ENCODE data around the gene ABCA8.

ABCA8 gene

GRCh38 chr17:68943123-68943811 is 11.9 kb downstream of the ABCA8 start:
- H3K4me3 ChIP-seq (ENCODE audit: insufficient read depth, low read length, poor library complexity, severe bottlenecking), result no peak overlapping the region
- no peaks in the 10 kb centered on the region for H3K9me2 ChIP-seq (replicated peaks; ENCODE audit: insufficient read depth, low read length)
- H4K20me1 ChIP-seq (ENCODE audit: low read depth, low read length), result no peaks in the 10 kb centered on the region
- no peaks in the 10 kb centered on the region for H3F3A ChIP-seq (ENCODE audit: insufficient read depth)
- no peaks in the 10 kb centered on the region for H3K79me2 ChIP-seq (ENCODE audit: insufficient read depth, low read length)
- TF ChIP-seq EZH2phosphoT487 (conservative IDR thresholded peaks at IDR 0.05; ENCODE audit: low read length), result no peak
- TF ChIP-seq, protein P1, sequence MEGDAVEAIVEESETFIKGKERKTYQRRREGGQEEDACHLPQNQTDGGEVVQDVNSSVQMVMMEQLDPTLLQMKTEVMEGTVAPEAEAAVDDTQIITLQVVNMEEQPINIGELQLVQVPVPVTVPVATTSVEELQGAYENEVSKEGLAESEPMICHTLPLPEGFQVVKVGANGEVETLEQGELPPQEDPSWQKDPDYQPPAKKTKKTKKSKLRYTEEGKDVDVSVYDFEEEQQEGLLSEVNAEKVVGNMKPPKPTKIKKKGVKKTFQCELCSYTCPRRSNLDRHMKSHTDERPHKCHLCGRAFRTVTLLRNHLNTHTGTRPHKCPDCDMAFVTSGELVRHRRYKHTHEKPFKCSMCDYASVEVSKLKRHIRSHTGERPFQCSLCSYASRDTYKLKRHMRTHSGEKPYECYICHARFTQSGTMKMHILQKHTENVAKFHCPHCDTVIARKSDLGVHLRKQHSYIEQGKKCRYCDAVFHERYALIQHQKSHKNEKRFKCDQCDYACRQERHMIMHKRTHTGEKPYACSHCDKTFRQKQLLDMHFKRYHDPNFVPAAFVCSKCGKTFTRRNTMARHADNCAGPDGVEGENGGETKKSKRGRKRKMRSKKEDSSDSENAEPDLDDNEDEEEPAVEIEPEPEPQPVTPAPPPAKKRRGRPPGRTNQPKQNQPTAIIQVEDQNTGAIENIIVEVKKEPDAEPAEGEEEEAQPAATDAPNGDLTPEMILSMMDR (IDR thresholded peaks at IDR 0.05; ENCODE audit: insufficient read depth, low read length, poor library complexity, severe bottlenecking), result no peak
- H3K36me3 ChIP-seq (ENCODE audit: low read length), result no peaks in the 10 kb centered on the region
- H3K9me3 ChIP-seq (ENCODE audit: insufficient read depth, low read length), result no peaks in the 10 kb centered on the region
- H2AFZ ChIP-seq (ENCODE audit: low read depth, low read length, severe bottlenecking), result no peak overlapping the region
- H3K27me3 ChIP-seq (ENCODE audit: low read length), result no peaks in the 10 kb centered on the region
- H3K9ac ChIP-seq (ENCODE audit: low read length), result no peak overlapping the region
- no peak overlapping the region for H3K27ac ChIP-seq (ENCODE audit: low read depth, low read length)
- no peak overlapping the region for H3K4me2 ChIP-seq (ENCODE audit: low read depth, low read length, poor library complexity, severe bottlenecking)

DNA sequence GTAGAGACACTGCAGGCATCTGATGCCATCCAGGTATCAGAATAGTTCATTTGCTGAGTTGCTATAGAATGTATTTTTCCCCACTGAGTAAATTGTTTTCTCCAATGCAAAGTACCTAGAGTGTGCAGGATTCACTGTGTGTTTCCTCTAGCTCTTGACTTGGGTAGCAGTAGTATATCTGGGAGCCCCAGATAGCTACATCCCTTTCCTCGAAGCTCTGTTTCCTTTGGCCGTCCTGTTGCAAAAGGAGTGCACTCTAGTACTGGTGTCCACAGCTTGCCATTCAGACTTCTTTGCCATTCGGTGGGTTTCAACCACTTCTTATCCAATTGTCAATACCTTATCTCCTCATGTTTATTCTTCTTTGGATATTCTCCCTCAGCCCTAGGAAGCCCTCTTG is 12.8 kb downstream of the ABCA8 start:
- Histone ChIP-seq H3K27me3 (ENCODE audit: low read length) (no peaks in the 10 kb centered on the region), H3K27ac (ENCODE audit: low read depth, low read length) (no peak overlapping the region), H3K4me3 (ENCODE audit: insufficient read depth, low read length, poor library complexity, severe bottlenecking) (no peak overlapping the region), H3K79me2 (ENCODE audit: insufficient read depth, low read length) (no peaks in the 10 kb centered on the region), H3K9me3 (ENCODE audit: insufficient read depth, low read length) (no peaks in the 10 kb centered on the region), H3K4me2 (ENCODE audit: low read depth, low read length, poor library complexity, severe bottlenecking) (no peak overlapping the region), H3F3A (ENCODE audit: insufficient read depth) (no peaks in the 10 kb centered on the region), H3K36me3 (ENCODE audit: low read length) (no peaks in the 10 kb centered on the region), H2AFZ (ENCODE audit: low read depth, low read length, severe bottlenecking) (no peak overlapping the region), H4K20me1 (ENCODE audit: low read depth, low read length) (no peaks in the 10 kb centered on the region), H3K9me2 (replicated peaks; ENCODE audit: insufficient read depth, low read length) (no peaks in the 10 kb centered on the region), H3K9ac (ENCODE audit: low read length) (no peak overlapping the region)
- no peak for TF ChIP-seq EZH2phosphoT487 (conservative IDR thresholded peaks at IDR 0.05; ENCODE audit: low read length)
- TF ChIP-seq, protein P1 (IDR thresholded peaks at IDR 0.05; ENCODE audit: insufficient read depth, low read length, poor library complexity, severe bottlenecking), result no peak

DNA sequence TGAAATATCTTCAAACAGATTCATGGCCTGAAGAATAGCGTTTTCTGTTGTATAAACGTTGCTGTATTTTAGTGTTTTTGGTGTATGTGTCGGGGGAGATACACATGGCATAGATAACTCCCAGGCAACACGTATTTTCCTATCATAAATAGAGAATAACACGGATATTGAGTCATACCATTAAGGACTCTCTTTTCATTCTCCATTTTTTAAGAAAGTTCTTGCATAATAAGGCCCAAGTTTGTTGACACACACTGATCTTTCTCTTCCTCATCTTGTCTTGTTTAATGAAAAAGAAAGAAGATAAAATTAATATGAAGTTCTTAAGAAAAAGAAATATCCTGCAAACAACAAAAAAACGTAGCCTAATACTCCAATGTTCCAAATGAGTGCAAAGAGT is 13.4 kb downstream of the ABCA8 start:
- Histone ChIP-seq H3K9me3 (ENCODE audit: insufficient read depth, low read length) (no peaks in the 10 kb centered on the region), H3K27ac (ENCODE audit: low read depth, low read length) (no peak overlapping the region), H2AFZ (ENCODE audit: low read depth, low read length, severe bottlenecking) (no peak overlapping the region), H3F3A (ENCODE audit: insufficient read depth) (no peaks in the 10 kb centered on the region), H3K79me2 (ENCODE audit: insufficient read depth, low read length) (no peaks in the 10 kb centered on the region), H3K27me3 (ENCODE audit: low read length) (no peaks in the 10 kb centered on the region), H3K4me3 (ENCODE audit: insufficient read depth, low read length, poor library complexity, severe bottlenecking) (no peak overlapping the region), H3K36me3 (ENCODE audit: low read length) (no peaks in the 10 kb centered on the region), H3K9ac (ENCODE audit: low read length) (no peak overlapping the region), H3K4me2 (ENCODE audit: low read depth, low read length, poor library complexity, severe bottlenecking) (no peak overlapping the region), H4K20me1 (ENCODE audit: low read depth, low read length) (no peaks in the 10 kb centered on the region), H3K9me2 (replicated peaks; ENCODE audit: insufficient read depth, low read length) (no peaks in the 10 kb centered on the region)
- no peak for TF ChIP-seq EZH2phosphoT487 (conservative IDR thresholded peaks at IDR 0.05; ENCODE audit: low read length)
- TF ChIP-seq, protein P1 (IDR thresholded peaks at IDR 0.05; ENCODE audit: insufficient read depth, low read length, poor library complexity, severe bottlenecking), result no peak

Measured in SU-DHL-6 (cell line).